Measurements from ENCODE around the gene FOXK1. TPM values are rescaled to one million over a fixed set of nuclear protein-coding genes. Genes with fewer than 3 reads are reported as not detected.
A peak's percentile ranks its signal among the peaks of the same experiment; 100 is the strongest.
"Not testable (repeated sequence)": the region's sequence is repeated elsewhere in the genome, so short reads cannot be mapped to it uniquely, and the experiment has no call there.

The FOXK1 gene
- total RNA-seq, 2 experiments from 2014 or later = 32.0 to 36.2 TPM

GRCh38 chr7:4786015-4786414, 103.9 kb downstream of the FOXK1 start:
- Mint-ChIP-seq H3K36me3 (ENCODE audit: low read depth) (peaks cover 15% of the 10 kb centered on the region), H3K27ac (no peak overlapping the region), H3K4me3 (no peak overlapping the region), H3K4me1 (no peaks in the 10 kb centered on the region), H3K9me3 (no peaks in the 10 kb centered on the region), H3K27me3 (no peaks in the 10 kb centered on the region)
- CTCF ChIA-PET = interaction anchor here (0.7 to 1.5 kb wide), 2 partner anchors 15 to 165 kb away, joined by 3 read pairs; no protein-coding TSS in a partner anchor
- POLR2A ChIA-PET = no interaction called here
- DNase-seq = no peak

GRCh38 chr7:4787541-4787940, 105.4 kb downstream of the FOXK1 start:
- peaks cover 6% of the 10 kb centered on the region for H3K4me1 Mint-ChIP-seq
- no peak overlapping the region for H3K4me3 Mint-ChIP-seq
- POLR2A ChIA-PET = no interaction called here
- H3K9me3 Mint-ChIP-seq = no peaks in the 10 kb centered on the region
- CTCF ChIA-PET = interaction anchor here (1.3 kb wide), 1 partner anchor 173 kb away, joined by 3 read pairs; no protein-coding TSS in a partner anchor
- peaks cover 15% of the 10 kb centered on the region for H3K36me3 Mint-ChIP-seq (ENCODE audit: low read depth)
- no peaks in the 10 kb centered on the region for H3K27me3 Mint-ChIP-seq
- H3K27ac Mint-ChIP-seq = no peak overlapping the region
- DNase-seq = no peak

- peaks cover 6% of the 10 kb centered on the region for H3K4me1 Mint-ChIP-seq
- no peak overlapping the region for H3K27ac Mint-ChIP-seq
- DNase-seq = no peak
- H3K4me3 Mint-ChIP-seq = no peak overlapping the region
- peaks cover 15% of the 10 kb centered on the region for H3K36me3 Mint-ChIP-seq (ENCODE audit: low read depth)
- H3K9me3 Mint-ChIP-seq = no peaks in the 10 kb centered on the region
- no peaks in the 10 kb centered on the region for H3K27me3 Mint-ChIP-seq
- POLR2A ChIA-PET = no interaction called here
- CTCF ChIA-PET = interaction anchor here (1.3 to 2.3 kb wide), 2 partner anchors 12 to 173 kb away, joined by 3 to 8 read pairs; partner anchors contain the start of gene AP5Z1
Measured at GRCh38 chr7:4787947-4788626, 106.0 kb downstream of the FOXK1 start.

DNA sequence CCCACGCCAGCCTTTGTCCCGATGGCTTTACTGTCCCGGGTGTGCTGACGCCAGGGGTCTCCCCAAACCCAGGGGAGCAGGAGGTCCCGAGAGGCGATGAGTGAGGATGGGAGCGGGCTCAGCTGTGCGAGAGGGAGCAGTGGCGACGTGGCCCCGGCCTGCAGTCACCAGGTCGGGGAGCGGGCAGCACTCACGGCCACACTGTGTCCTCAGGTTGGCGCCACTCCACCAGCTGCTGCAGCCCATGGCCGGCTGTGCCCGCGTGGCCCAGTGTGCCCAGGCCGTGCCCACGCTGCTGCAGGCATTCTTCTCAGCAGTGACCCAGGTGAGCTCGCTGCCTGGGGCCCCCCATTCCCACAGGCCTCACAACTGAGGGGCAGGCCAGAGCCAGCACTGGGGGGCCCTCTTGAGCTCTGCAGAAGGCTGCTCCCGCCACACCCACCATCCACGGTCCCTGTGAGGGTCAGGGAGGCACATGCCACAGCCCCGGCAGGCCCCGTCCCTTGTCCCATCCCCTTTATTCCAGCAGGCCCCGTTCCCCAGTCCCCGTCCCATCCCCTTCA, 106.6 kb downstream of the FOXK1 start:
- Mint-ChIP-seq H3K4me3 (no peak overlapping the region), H3K4me1 (peaks cover 7% of the 10 kb centered on the region), H3K27me3 (no peaks in the 10 kb centered on the region), H3K36me3 (ENCODE audit: low read depth) (peaks cover 15% of the 10 kb centered on the region), H3K9me3 (no peaks in the 10 kb centered on the region), H3K27ac (no peak overlapping the region)
- ChIA-PET CTCF (interaction anchor here (1.3 to 2.3 kb wide), 3 partner anchors 9 to 174 kb away, joined by 3 to 9 read pairs (median 8); partner anchors contain the start of gene AP5Z1), POLR2A (no interaction called here)
- no peak for DNase-seq

DNA sequence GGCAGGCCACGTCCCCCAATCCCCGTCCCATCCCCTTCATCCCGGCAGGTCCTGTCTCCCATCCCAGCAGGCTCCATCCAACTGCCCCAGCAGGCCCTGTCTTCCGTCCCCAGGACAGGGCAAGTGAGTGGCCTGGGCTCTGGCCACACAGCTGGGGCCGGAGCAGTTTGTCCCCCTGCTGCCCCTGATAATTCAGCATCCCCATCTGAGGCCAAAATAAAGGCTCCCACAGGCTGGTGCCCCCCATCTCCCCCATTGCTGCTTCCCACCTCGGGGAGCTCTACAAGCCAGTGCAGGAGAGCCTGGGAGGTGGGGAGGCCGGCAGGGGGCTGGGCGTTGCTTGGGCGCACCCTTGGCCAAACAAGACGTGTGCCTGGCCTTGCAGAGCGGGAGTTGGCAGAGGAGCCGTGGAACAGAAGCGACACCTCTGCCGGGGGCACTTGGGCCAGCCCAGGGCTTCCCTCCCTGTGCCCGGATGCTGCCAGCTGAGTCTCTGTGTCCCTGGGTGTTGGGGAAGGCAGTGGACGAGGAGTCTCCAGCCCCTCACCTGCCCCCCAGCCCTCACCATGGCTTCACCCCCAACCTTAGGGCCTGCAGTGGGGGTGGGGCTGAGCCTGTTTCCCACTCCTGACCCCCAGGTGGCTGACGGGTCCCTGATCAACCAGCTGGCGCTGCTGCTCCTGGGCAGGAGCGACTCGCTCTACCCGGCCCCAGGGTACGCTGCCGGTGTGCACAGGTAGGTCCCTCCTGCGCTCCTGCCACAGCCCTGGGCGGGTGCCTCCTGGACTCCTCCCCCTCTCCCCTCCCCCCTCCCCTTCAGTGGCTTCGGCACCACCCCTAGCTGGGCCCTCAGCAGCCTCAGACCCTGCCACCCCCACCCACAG, 107.3 kb downstream of the FOXK1 start:
- Mint-ChIP-seq H3K9me3 (no peaks in the 10 kb centered on the region), H3K36me3 (ENCODE audit: low read depth) (peaks cover 19% of the 10 kb centered on the region), H3K27me3 (no peaks in the 10 kb centered on the region), H3K27ac (no peak overlapping the region), H3K4me3 (no peak overlapping the region), H3K4me1 (peaks cover 13% of the 10 kb centered on the region)
- POLR2A ChIA-PET = no interaction called here
- no peak for DNase-seq
- CTCF ChIA-PET = interaction anchor here (0.6 to 2.3 kb wide), 3 partner anchors 9 to 182 kb away, joined by 3 to 9 read pairs (median 8); partner anchors contain the start of gene AP5Z1

DNA sequence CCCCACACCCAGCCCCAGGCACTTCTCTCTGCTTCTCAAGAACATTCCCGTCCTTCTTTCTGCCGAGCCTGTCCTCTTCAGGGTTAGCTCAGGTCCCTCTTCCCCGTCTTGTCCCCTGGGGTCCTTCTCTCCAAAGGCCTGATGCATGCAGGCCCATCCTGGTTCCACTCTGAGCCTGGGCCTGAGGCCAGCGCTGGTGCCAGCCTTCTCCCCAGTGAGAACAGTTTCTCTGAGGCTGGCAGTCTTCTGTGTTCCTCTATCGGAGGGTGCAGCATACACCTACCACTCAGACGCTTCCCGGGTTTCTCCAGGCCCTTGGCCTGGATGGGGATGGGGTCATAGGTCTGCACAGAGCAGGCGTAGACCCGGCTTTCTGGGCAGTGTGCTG, 108.0 kb downstream of the FOXK1 start:
- POLR2A ChIA-PET = no interaction called here
- CTCF ChIA-PET = interaction anchor here (0.6 to 2.3 kb wide), 3 partner anchors 8 to 182 kb away, joined by 3 to 9 read pairs (median 8); partner anchors contain the start of gene AP5Z1
- no peak for DNase-seq
- no peaks in the 10 kb centered on the region for H3K27me3 Mint-ChIP-seq
- no peak overlapping the region for H3K27ac Mint-ChIP-seq
- no peak overlapping the region for H3K4me3 Mint-ChIP-seq
- H3K9me3 Mint-ChIP-seq = no peaks in the 10 kb centered on the region
- peaks cover 21% of the 10 kb centered on the region for H3K36me3 Mint-ChIP-seq (ENCODE audit: low read depth)
- peaks cover 13% of the 10 kb centered on the region for H3K4me1 Mint-ChIP-seq

DNA sequence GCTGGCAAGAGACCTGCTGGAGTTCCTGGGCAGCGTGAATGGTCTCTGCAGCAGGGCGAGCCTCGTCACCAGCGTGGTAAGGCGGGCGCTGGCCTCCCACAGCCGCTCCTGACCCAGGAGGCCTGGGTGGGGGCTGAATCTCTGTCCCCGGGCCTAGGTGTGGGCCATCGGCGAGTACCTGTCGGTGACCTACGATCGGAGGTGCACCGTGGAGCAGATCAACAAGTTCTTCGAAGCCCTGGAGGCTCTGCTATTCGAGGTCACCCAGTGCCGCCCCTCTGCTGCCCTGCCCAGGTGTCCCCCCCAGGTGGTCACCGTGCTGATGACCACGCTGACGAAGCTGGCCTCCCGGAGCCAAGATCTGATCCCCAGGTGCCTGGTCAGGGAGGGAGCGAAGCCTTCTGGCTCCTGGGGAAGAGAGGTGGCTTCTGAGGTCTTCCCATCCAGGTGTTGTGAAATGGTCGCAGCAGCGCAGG, 108.5 kb downstream of the FOXK1 start:
- Mint-ChIP-seq H3K9me3 (no peaks in the 10 kb centered on the region), H3K27ac (no peak overlapping the region), H3K36me3 (ENCODE audit: low read depth) (peaks cover 21% of the 10 kb centered on the region), H3K27me3 (no peaks in the 10 kb centered on the region), H3K4me3 (no peak overlapping the region), H3K4me1 (peaks cover 13% of the 10 kb centered on the region)
- DNase-seq = no peak
- ChIA-PET CTCF (no interaction called here), POLR2A (no interaction called here)

GRCh38 chr7:4791101-4791737, 109.1 kb downstream of the FOXK1 start:
- Mint-ChIP-seq H3K9me3 (no peaks in the 10 kb centered on the region), H3K4me1 (peaks cover 13% of the 10 kb centered on the region), H3K27me3 (no peaks in the 10 kb centered on the region), H3K4me3 (no peak overlapping the region), H3K36me3 (ENCODE audit: low read depth) (peaks cover 16% of the 10 kb centered on the region), H3K27ac (no peak overlapping the region)
- DNase-seq = no peak
- ChIA-PET POLR2A (no interaction called here), CTCF (interaction anchor here (0.6 to 3.1 kb wide), 7 partner anchors 15 to 718 kb away, joined by 3 to 20 read pairs (median 5); partner anchors contain the start of genes AP5Z1 and RADIL)

- ChIA-PET POLR2A (no interaction called here), CTCF (interaction anchor here (0.6 to 3.1 kb wide), 10 partner anchors 14 to 717 kb away, joined by 3 to 20 read pairs (median 4); partner anchors contain the start of genes AP5Z1 and RADIL)
- Mint-ChIP-seq H3K36me3 (ENCODE audit: low read depth) (peaks cover 16% of the 10 kb centered on the region), H3K27me3 (no peaks in the 10 kb centered on the region), H3K4me3 (no peak overlapping the region), H3K4me1 (peaks cover 13% of the 10 kb centered on the region), H3K27ac (no peak overlapping the region), H3K9me3 (no peaks in the 10 kb centered on the region)
- peak; percentile 79 for DNase-seq
Measured at GRCh38 chr7:4791738-4792536, 109.8 kb downstream of the FOXK1 start.

DNA sequence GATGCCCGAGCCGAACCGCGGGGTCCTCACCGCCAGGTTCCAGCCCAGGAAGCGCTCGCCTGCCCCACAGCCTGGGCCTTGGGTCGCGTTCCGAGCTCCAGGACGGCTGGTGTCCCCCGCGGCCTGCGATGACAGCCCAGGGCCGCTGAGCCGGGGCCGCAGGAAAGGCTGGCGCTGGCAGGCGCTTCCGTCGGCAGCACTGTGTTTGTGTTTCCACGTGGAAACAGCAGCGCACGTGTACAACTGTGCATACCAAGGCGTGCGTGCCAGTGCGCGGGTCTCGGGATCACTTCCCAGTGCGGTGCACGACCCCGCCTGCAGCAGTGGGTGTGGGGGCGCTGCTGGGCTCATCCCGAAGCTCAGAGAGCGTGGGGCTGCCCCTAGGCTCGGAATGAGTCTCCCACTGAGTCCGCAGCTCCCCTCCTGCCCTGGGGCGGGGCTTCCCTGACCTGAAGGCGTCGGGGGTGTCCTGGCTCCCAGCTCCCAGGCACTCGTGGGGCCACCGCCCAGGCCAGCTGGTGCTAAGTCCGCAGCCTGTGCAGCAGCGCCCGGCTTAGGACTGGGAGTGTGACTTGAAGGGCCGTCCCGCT, 110.5 kb downstream of the FOXK1 start:
- CTCF ChIA-PET = interaction anchor here (0.8 to 3.1 kb wide), 8 partner anchors 13 to 294 kb away, joined by 3 to 20 read pairs (median 4); partner anchors contain the start of genes AP5Z1 and RADIL
- Mint-ChIP-seq H3K27ac (no peak overlapping the region), H3K9me3 (no peaks in the 10 kb centered on the region), H3K4me3 (no peak overlapping the region), H3K4me1 (peaks cover 13% of the 10 kb centered on the region), H3K36me3 (ENCODE audit: low read depth) (peaks cover 16% of the 10 kb centered on the region), H3K27me3 (no peaks in the 10 kb centered on the region)
- POLR2A ChIA-PET = no interaction called here
- DNase-seq = no peak

GRCh38 chr7:4793385-4793993, 111.4 kb downstream of the FOXK1 start:
- H3K27ac Mint-ChIP-seq, H3K4me3 Mint-ChIP-seq, DNase-seq, H3K27me3 Mint-ChIP-seq, POLR2A ChIA-PET, H3K9me3 Mint-ChIP-seq: not testable (repeated sequence)
- Mint-ChIP-seq H3K36me3 (ENCODE audit: low read depth) (peaks cover 14% of the 10 kb centered on the region), H3K4me1 (peaks cover 13% of the 10 kb centered on the region)
- CTCF ChIA-PET = interaction anchor here (1.0 to 3.1 kb wide), 5 partner anchors 9 to 46 kb away, joined by 3 to 20 read pairs (median 4); partner anchors contain the start of gene AP5Z1
